MG63 (cell line): ENCODE measurements around the gene SPHK1. TPM values are rescaled to one million over a fixed set of nuclear protein-coding genes. Genes with fewer than 3 reads are reported as not detected.

Source experiments
- DNase-seq: peaks from one replicate; pipeline ENCODE4 v3.0.0-alpha.2; 2020
- H3K27me3 ChIP-seq: fragments of 250-450 bp; sonication (Bioruptor Pico); 2 replicates; pipeline ENCODE4 v1.5.1; 2020; ENCODE audit warnings: mild to moderate bottlenecking, moderate library complexity
- H3K36me3 ChIP-seq: fragments of 250-450 bp; sonication (Bioruptor Pico); 2 replicates; pipeline ENCODE4 v1.5.1; 2020; ENCODE audit warnings: mild to moderate bottlenecking, moderate library complexity
- H3K4me3 ChIP-seq: fragments of 250-450 bp; sonication (Bioruptor Pico); 2 replicates; pipeline ENCODE4 v1.5.1; 2020; ENCODE audit warnings: mild to moderate bottlenecking, moderate library complexity
- H3K9me3 ChIP-seq: fragments of 250-450 bp; sonication (Bioruptor Pico); 2 replicates; pipeline ENCODE4 v1.5.1; 2020; ENCODE audit warnings: mild to moderate bottlenecking, moderate library complexity
- total RNA-seq: library from RNA; depleted of rRNA; stranded (reverse); fragments of >200 nt; shearing (Covaris generic); gene quantifications from 2 replicates; pipeline ENCODE4 v1.2.3, GENCODE V29; 2014; ENCODE audit warnings: low replicate concordance

Gene SPHK1
- total RNA-seq, 1 experiment from 2014 or later = 25.1 TPM

- Histone ChIP-seq H3K36me3 (no peaks in the 10 kb centered on the region), H3K9me3 (no peaks in the 10 kb centered on the region), H3K4me3 (no peak overlapping the region), H3K27me3 (no peaks in the 10 kb centered on the region)
- no peak for DNase-seq
Observed at GRCh38 chr17:76379275-76379641, 5.2 kb upstream of the SPHK1 start.

- Histone ChIP-seq H3K27me3 (no peaks in the 10 kb centered on the region), H3K36me3 (no peaks in the 10 kb centered on the region), H3K4me3 (no peak overlapping the region), H3K9me3 (no peaks in the 10 kb centered on the region)
- DNase-seq = no peak
Observed at GRCh38 chr17:76379646-76380376, 4.6 kb upstream of the SPHK1 start.

- H3K4me3 ChIP-seq = no peak overlapping the region
Observed at GRCh38 chr17:76381633-76382350, 2.6 kb upstream of the SPHK1 start.

GRCh38 chr17:76382351-76382802 is 2.0 kb upstream of the SPHK1 start:
- no peaks in the 10 kb centered on the region; the same call in 1 of the 2 replicates for H3K36me3 ChIP-seq
- DNase-seq = no peak

More at GRCh38 chr17:76381633-76382350, 2.6 kb upstream of the SPHK1 start:
- no peak for DNase-seq
- Histone ChIP-seq H3K36me3 (no peaks in the 10 kb centered on the region; the same call in 1 of the 2 replicates), H3K27me3 (no peaks in the 10 kb centered on the region), H3K9me3 (no peaks in the 10 kb centered on the region)

GRCh38 chr17:76382803-76383545 is 1.4 kb upstream of the SPHK1 start:
- Histone ChIP-seq H3K36me3 (peaks cover 1% of the 10 kb centered on the region), H3K9me3 (no peaks in the 10 kb centered on the region), H3K27me3 (no peaks in the 10 kb centered on the region), H3K4me3 (peak overlapping the region; percentile 54)
- DNase-seq = peak; percentile 62

More at GRCh38 chr17:76382351-76382802, 2.0 kb upstream of the SPHK1 start:
- Histone ChIP-seq H3K9me3 (no peaks in the 10 kb centered on the region), H3K27me3 (no peaks in the 10 kb centered on the region), H3K4me3 (no peak overlapping the region)

- peaks cover 5% of the 10 kb centered on the region for H3K36me3 ChIP-seq
Observed at GRCh38 chr17:76383546-76384221, 725 bp upstream of the SPHK1 start.

GRCh38 chr17:76384987-76385891 is 830 bp downstream of the SPHK1 start:
- Histone ChIP-seq H3K27me3 (no peaks in the 10 kb centered on the region), H3K9me3 (no peaks in the 10 kb centered on the region), H3K4me3 (peak overlapping the region; percentile 54), H3K36me3 (peaks cover 10% of the 10 kb centered on the region)
- DNase-seq = peak; percentile 77

More at GRCh38 chr17:76383546-76384221, 725 bp upstream of the SPHK1 start:
- DNase-seq = peak; percentile 42
- H3K9me3 ChIP-seq = no peaks in the 10 kb centered on the region
- no peaks in the 10 kb centered on the region for H3K27me3 ChIP-seq
- H3K4me3 ChIP-seq = peak overlapping the region; percentile 54

- Histone ChIP-seq H3K4me3 (peak overlapping the region; percentile 54), H3K27me3 (no peaks in the 10 kb centered on the region), H3K9me3 (no peaks in the 10 kb centered on the region), H3K36me3 (peaks cover 15% of the 10 kb centered on the region)
- peak; percentile 85 for DNase-seq
Observed at GRCh38 chr17:76385892-76386786, 1.7 kb downstream of the SPHK1 start.

- no peak for DNase-seq
- no peak overlapping the region for H3K4me3 ChIP-seq
- peaks cover 22% of the 10 kb centered on the region for H3K36me3 ChIP-seq
- no peaks in the 10 kb centered on the region for H3K9me3 ChIP-seq
- H3K27me3 ChIP-seq = no peaks in the 10 kb centered on the region
Observed at GRCh38 chr17:76386966-76387765, 2.8 kb downstream of the SPHK1 start.

GRCh38 chr17:76388966-76389888 is 4.8 kb downstream of the SPHK1 start:
- H3K36me3 ChIP-seq = peaks cover 37% of the 10 kb centered on the region
- DNase-seq = no peak

GRCh38 chr17:76390003-76390421 is 5.6 kb downstream of the SPHK1 start:
- DNase-seq = no peak
- H3K36me3 ChIP-seq = peaks cover 43% of the 10 kb centered on the region
- H3K9me3 ChIP-seq = no peaks in the 10 kb centered on the region
- no peaks in the 10 kb centered on the region for H3K27me3 ChIP-seq
- no peak overlapping the region for H3K4me3 ChIP-seq

More at GRCh38 chr17:76388966-76389888, 4.8 kb downstream of the SPHK1 start:
- Histone ChIP-seq H3K4me3 (no peak overlapping the region), H3K9me3 (no peaks in the 10 kb centered on the region), H3K27me3 (no peaks in the 10 kb centered on the region)

- Histone ChIP-seq H3K9me3 (no peaks in the 10 kb centered on the region), H3K27me3 (no peaks in the 10 kb centered on the region), H3K36me3 (peaks cover 54% of the 10 kb centered on the region), H3K4me3 (no peak overlapping the region)
- no peak for DNase-seq
Observed at GRCh38 chr17:76391200-76391715, 6.8 kb downstream of the SPHK1 start.

GRCh38 chr17:76394166-76394565 is 9.8 kb downstream of the SPHK1 start:
- Histone ChIP-seq H3K27me3 (no peaks in the 10 kb centered on the region), H3K4me3 (no peak overlapping the region), H3K9me3 (no peaks in the 10 kb centered on the region), H3K36me3 (peaks cover 72% of the 10 kb centered on the region)
- DNase-seq = no peak
